RWPE1 (cell line): ENCODE measurements around the gene NCLN.

ENCODE experiments used
- CTCF ChIA-PET: fragments of 350-600 bp; sonication (Branson Sonifier 250); formaldehyde crosslinking; extraction: SDS; loops from one replicate; lab custom pipeline; 2021; lab: Yijun Ruan, JAX
- POLR2A ChIA-PET: fragments of 400-600 bp; formaldehyde crosslinking; extraction: SDS; loops from one replicate; lab custom pipeline; 2020; ENCODE audit warnings: antibody characterized with exemption; ENCODE audit not compliant: low non-redundant PET; lab: Yijun Ruan, JAX
- DNase-seq: peaks from one replicate; pipeline ENCODE4 v3.0.0; 2012; ENCODE audit warnings: low spot score
- H3K27ac ChIP-seq: fragments of 450-650 bp; 2 replicates; pipeline ENCODE4 v1.5.1; 2017
- TF ChIP-seq, protein P1 (sequence below): fragments of 450-650 bp; conservative IDR thresholded peaks from 2 replicates; pipeline ENCODE4 v1.5.1; 2017; ENCODE audit warnings: low read depth, mild to moderate bottlenecking

The NCLN gene

GRCh38 chr19:3154957-3155736, 30.6 kb upstream of the NCLN start:
- CTCF ChIA-PET, result no interaction called here
- peak overlapping the region; percentile 96 for H3K27ac ChIP-seq
- TF ChIP-seq, protein P1, sequence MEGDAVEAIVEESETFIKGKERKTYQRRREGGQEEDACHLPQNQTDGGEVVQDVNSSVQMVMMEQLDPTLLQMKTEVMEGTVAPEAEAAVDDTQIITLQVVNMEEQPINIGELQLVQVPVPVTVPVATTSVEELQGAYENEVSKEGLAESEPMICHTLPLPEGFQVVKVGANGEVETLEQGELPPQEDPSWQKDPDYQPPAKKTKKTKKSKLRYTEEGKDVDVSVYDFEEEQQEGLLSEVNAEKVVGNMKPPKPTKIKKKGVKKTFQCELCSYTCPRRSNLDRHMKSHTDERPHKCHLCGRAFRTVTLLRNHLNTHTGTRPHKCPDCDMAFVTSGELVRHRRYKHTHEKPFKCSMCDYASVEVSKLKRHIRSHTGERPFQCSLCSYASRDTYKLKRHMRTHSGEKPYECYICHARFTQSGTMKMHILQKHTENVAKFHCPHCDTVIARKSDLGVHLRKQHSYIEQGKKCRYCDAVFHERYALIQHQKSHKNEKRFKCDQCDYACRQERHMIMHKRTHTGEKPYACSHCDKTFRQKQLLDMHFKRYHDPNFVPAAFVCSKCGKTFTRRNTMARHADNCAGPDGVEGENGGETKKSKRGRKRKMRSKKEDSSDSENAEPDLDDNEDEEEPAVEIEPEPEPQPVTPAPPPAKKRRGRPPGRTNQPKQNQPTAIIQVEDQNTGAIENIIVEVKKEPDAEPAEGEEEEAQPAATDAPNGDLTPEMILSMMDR, result no peak
- POLR2A ChIA-PET, result no interaction called here
- peak; percentile 98 for DNase-seq

DNA sequence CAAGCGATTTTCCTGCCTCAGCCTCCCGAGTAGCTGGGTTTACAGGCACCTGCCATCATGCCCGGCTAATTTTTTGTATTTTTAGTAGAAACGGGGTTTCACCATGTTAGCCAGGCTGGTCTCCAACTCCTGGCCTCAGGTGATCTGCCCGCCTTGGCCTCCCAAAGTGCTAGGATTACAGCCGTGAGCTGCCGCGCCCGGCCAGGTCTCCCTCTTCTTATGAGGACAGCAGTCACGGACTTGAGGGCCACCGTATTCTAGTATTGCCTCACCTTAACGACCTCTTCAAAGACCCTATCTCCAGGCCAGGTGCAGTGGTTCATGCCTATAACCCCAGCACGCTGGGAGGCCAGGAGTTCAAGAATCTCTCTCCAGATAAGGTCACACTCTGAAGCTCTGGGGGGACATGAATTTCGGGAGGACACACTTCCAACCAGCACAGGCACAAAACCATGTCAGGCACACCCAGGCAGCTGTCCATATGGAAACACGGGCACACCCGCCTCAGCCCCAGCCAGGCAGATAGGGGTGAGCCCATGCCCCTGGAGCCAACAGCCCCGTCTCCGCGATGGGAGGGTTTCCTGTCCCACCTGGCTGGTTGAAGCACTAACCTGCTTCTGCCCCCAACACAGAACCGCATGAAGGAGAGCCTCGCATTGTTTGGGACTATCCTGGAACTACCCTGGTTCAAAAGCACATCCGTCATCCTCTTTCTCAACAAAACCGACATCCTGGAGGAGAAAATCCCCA, 28.5 kb upstream of the NCLN start:
- ChIA-PET CTCF (interaction anchor here (0.5 kb wide), 1 partner anchor 189 kb away, joined by 3 read pairs; no protein-coding TSS in a partner anchor), POLR2A (no interaction called here)
- peak overlapping the region; percentile 96 for H3K27ac ChIP-seq
- TF ChIP-seq, protein P1, result no peak
- DNase-seq, result no peak

GRCh38 chr19:3159565-3159964, 26.2 kb upstream of the NCLN start:
- POLR2A ChIA-PET, result no interaction called here
- CTCF ChIA-PET, result interaction anchor here (0.6 kb wide), 1 partner anchor 580 kb away, joined by 3 read pairs; no protein-coding TSS in a partner anchor
- no peak for DNase-seq
- TF ChIP-seq, protein P1, result no peak
- no peak overlapping the region for H3K27ac ChIP-seq

GRCh38 chr19:3160219-3160618, 25.5 kb upstream of the NCLN start:
- no peak for DNase-seq
- CTCF ChIA-PET, result interaction anchor here (0.6 kb wide), 1 partner anchor 581 kb away, joined by 3 read pairs; no protein-coding TSS in a partner anchor
- H3K27ac ChIP-seq, result peak overlapping the region; percentile 36; the same call in 1 of the 2 replicates
- TF ChIP-seq, protein P1, result no peak
- POLR2A ChIA-PET, result no interaction called here

DNA sequence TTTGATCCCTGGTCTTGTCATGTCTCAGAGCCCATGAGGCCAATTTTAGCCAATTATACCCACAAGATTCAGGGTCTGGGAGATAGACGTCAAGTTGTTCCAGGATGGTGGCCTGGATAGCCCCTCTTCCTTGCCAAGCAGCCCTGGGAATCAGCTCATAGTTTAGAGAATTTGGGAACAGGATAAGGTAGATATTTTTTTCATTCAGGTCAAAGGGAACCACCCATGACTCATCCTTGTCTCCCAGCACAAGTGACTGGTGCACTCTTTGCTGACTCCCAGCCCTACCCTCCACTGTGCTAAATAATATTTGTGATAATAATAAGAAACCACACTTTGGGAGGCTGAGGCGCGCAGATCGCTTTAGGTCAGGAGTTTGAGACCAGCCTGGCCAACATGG, 24.3 kb upstream of the NCLN start:
- CTCF ChIA-PET, result interaction anchor here (0.6 to 2.3 kb wide), 5 partner anchors 9 to 161 kb away, joined by 3 to 8 read pairs (median 3); no protein-coding TSS in a partner anchor

More for the DNA sequence above, 24.3 kb upstream of the NCLN start:
- POLR2A ChIA-PET, result interaction anchor here (0.5 kb wide), 1 partner anchor 201 kb away, joined by 3 read pairs; no protein-coding TSS in a partner anchor
- TF ChIP-seq, protein P1, result no peak
- DNase-seq, result peak; percentile 69
- peak overlapping the region; percentile 60 for H3K27ac ChIP-seq
